Osteocyte (in vitro differentiated cells): ENCODE data around the gene ATP7B. TPM values are rescaled to one million over a fixed set of nuclear protein-coding genes. Genes with fewer than 3 reads are reported as not detected.
A peak's percentile ranks its signal among the peaks of the same experiment; 100 is the strongest.

Experiments
- DNase-seq: peaks from one replicate; pipeline ENCODE4 v3.0.0; 2021; ENCODE audit warnings: mixed read lengths; ENCODE audit not compliant: unreplicated experiment; ENCODE audit errors: extremely low spot score
- H3K27ac Mint-ChIP-seq: one replicate; pipeline ENCODE4 v1.8.0; 2021; ENCODE audit warnings: mild to moderate bottlenecking, mixed read lengths; ENCODE audit not compliant: unreplicated experiment
- H3K27me3 Mint-ChIP-seq: one replicate; pipeline ENCODE4 v1.8.0; 2021; ENCODE audit warnings: mixed read lengths; ENCODE audit not compliant: unreplicated experiment
- H3K36me3 Mint-ChIP-seq: one replicate; pipeline ENCODE4 v1.8.0; 2021; ENCODE audit warnings: mixed read lengths; ENCODE audit not compliant: unreplicated experiment
- H3K4me1 Mint-ChIP-seq: one replicate; pipeline ENCODE4 v1.8.0; 2021; ENCODE audit warnings: mixed read lengths; ENCODE audit not compliant: unreplicated experiment
- H3K4me3 Mint-ChIP-seq: one replicate; pipeline ENCODE4 v1.8.0; 2021; ENCODE audit warnings: mild to moderate bottlenecking, moderate library complexity, mixed read lengths; ENCODE audit not compliant: unreplicated experiment
- H3K9me3 Mint-ChIP-seq: one replicate; pipeline ENCODE4 v1.8.0; 2021; ENCODE audit warnings: mixed read lengths; ENCODE audit not compliant: unreplicated experiment
- total RNA-seq: library from RNA; stranded (reverse); gene quantifications from 2 replicates; pipeline ENCODE4 v1.2.1, GENCODE V29; 2021
- TF ChIP-seq, protein P1 (sequence below): fragments of 200-600 bp; sonication (generic); IDR thresholded peaks from 2 replicates; pipeline ENCODE4 v1.5.0; 2021; ENCODE audit warnings: antibody characterized with exemption, mild to moderate bottlenecking, moderate library complexity

Gene ATP7B
- total RNA-seq, 1 donor from 2014 or later, result 10.4 TPM

DNA sequence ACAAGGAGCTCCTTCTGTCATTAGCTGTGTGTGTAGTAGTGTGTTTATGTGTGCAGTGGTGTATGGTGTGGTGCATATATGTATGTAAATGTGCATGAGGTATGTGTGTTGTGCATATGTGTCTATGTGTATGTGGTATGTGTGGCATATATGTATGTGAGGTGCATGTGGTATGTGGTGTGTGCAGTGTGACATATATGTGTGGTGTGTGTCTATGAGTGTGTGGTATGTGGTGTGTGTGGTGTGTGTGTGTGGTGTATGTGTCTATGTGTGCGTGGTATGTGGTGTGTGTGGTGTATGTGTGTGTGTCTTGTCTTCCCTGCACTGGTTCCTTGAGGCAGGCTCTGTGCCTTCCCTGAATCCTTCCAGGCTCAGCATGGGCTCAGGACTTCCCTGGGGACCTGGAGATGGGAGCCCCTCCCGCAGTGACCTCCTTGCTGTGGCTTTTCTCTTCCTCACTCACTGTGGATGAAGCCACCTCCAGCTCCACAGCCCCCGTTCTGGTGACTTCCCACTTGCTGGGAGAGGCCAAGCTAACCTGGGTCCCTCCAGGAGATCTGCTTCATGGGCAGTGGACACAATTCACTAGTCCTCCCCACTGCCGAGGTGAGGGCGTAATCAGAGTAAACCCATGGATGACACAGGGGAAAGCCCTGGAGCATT is 85.3 kb downstream of the ATP7B start:
- DNase-seq, result no peak
- H3K27me3 Mint-ChIP-seq, result no peaks in the 10 kb centered on the region
- H3K27ac Mint-ChIP-seq, result no peak overlapping the region
- no peaks in the 10 kb centered on the region for H3K9me3 Mint-ChIP-seq
- H3K36me3 Mint-ChIP-seq, result no peaks in the 10 kb centered on the region
- TF ChIP-seq, protein P1, sequence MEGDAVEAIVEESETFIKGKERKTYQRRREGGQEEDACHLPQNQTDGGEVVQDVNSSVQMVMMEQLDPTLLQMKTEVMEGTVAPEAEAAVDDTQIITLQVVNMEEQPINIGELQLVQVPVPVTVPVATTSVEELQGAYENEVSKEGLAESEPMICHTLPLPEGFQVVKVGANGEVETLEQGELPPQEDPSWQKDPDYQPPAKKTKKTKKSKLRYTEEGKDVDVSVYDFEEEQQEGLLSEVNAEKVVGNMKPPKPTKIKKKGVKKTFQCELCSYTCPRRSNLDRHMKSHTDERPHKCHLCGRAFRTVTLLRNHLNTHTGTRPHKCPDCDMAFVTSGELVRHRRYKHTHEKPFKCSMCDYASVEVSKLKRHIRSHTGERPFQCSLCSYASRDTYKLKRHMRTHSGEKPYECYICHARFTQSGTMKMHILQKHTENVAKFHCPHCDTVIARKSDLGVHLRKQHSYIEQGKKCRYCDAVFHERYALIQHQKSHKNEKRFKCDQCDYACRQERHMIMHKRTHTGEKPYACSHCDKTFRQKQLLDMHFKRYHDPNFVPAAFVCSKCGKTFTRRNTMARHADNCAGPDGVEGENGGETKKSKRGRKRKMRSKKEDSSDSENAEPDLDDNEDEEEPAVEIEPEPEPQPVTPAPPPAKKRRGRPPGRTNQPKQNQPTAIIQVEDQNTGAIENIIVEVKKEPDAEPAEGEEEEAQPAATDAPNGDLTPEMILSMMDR, result no peak
- H3K4me3 Mint-ChIP-seq, result no peak overlapping the region
- no peaks in the 10 kb centered on the region for H3K4me1 Mint-ChIP-seq

DNA sequence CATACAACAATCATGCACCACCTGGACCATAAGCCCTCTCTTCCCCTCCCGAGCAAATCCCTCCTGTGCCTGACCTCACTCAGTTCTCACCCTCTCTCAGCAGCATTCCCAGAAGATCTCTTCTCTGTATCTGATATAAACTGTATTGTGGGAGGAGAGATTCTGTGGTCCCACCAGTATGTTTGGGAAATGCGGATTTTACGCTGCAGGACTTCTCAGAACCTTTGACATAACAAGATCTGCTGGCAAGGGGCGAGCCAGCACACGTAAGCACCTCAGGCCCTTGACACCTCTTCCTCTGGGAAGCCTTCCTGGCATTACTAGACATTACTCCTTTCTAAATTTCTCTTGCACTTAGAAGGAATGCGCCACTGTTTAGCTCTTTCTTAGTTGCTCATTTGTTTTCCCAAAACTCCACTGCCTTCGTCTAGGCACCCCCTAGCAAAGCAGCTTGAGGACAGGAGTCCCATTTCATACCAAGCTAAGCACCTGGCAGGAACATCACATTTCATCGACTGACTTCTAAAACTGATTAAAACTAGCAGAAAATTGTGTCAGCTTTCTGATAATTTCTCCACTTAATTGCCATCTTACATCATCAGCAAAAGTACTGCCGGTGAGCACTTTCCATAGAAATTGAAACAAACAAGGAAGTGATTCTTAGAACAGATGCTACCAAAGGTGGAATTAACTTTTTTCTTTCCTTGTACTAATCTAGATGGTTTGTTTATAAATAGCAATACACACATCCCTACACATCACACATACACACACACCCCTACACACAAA is 86.3 kb downstream of the ATP7B start:
- DNase-seq, result no peak
- H3K4me3 Mint-ChIP-seq, result no peak overlapping the region
- TF ChIP-seq, protein P1, result no peak
- H3K27me3 Mint-ChIP-seq, result no peaks in the 10 kb centered on the region
- H3K36me3 Mint-ChIP-seq, result no peaks in the 10 kb centered on the region
- H3K9me3 Mint-ChIP-seq, result no peaks in the 10 kb centered on the region
- H3K27ac Mint-ChIP-seq, result no peak overlapping the region
- no peaks in the 10 kb centered on the region for H3K4me1 Mint-ChIP-seq

DNA sequence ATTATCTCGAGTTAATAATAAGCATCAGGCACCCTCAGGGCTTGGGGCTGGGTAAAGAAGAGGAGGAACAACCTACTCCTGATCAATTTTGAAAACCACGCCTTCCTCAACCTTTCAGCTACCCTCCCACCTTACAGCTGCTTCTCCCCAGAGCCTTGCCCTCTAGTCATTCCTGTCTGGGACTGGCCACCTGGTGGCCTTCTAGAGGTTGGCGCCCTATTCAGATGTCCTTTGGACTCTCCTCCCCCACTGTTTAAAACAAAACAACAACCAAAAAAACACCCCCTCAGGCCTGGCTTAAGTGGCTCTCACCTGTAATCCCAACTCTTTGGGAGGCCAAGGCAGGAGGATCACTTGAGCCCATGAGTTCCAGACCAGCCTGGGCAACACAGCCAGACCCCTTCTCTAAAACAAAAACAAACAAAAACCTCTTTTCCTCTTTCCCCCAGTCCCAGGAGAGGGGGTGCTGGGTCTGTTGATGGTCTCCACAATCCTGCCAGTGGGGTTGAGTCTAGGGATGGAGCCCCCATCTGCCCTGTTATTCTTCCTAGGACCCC is 87.2 kb downstream of the ATP7B start:
- H3K36me3 Mint-ChIP-seq, result no peaks in the 10 kb centered on the region
- H3K4me1 Mint-ChIP-seq, result no peaks in the 10 kb centered on the region
- no peaks in the 10 kb centered on the region for H3K27me3 Mint-ChIP-seq
- H3K27ac Mint-ChIP-seq, result no peak overlapping the region
- TF ChIP-seq, protein P1, result peak; percentile 23
- H3K9me3 Mint-ChIP-seq, result no peaks in the 10 kb centered on the region
- DNase-seq, result no peak
- H3K4me3 Mint-ChIP-seq, result no peak overlapping the region

DNA sequence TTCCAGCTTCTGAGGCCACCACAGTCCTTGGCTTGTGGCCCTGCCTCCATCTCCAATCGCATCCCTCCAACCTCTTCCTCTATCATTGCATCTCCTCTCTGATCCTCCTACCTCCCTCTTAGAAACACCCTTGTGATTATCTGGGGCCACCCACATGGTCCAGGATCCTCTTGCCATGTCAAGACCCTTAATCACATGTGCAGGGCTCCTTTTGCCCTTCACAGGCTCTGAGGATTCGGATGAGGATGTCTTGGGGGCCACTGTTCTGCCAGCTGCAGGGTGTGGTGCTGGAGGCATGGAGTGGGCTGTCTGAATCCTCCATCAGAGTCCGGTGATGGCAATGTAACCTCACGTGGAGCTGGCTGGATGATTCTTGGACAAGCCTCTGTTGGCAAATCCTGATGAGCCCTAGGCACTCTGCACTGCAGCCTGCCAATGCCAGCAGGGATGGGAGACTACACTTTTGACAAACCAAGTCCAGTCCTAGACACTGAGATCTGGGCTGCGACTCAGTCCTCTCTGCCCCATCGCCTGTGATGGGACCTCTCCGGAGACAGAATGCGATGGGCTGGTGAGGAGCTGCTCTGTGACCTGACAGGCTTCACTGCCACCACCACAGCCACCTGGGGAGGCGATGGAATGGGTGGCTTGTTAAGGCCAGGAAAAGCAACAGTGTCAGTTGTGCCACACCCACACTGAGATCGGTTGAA is 88.3 kb downstream of the ATP7B start:
- Mint-ChIP-seq H3K27ac (no peak overlapping the region), H3K4me3 (no peak overlapping the region)

More for the DNA sequence above, 88.3 kb downstream of the ATP7B start:
- TF ChIP-seq, protein P1, result no peak
- Mint-ChIP-seq H3K9me3 (no peaks in the 10 kb centered on the region), H3K4me1 (no peaks in the 10 kb centered on the region), H3K27me3 (no peaks in the 10 kb centered on the region), H3K36me3 (no peaks in the 10 kb centered on the region)
- DNase-seq, result no peak
